GM04503 (cell line): ENCODE measurements around the gene IGSF10.

Experiments
- DNase-seq: peaks from one replicate; pipeline ENCODE4 v3.0.0-alpha.2; 2012; ENCODE audit warnings: low read depth

The IGSF10 gene

DNA sequence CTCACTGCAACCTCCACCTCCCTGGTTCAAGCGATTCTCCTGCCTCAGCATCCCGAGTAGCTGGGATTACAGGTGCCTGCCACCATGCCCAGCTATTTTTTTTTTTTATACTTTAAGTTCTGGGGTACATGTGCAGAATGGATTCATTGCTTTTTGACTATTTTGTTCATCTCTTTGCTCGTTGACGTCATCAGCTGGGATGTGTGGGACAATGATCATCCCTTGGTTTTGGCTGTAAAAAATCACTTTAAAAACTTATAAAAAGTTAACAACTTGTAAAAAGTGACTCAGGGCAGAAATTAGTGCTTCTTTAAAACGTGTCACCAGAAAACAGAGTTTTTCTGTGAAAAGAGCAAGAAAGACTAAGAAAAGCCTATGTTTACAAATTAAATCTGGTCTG lies 37.8 kb downstream of the IGSF10 start:
- no peak for DNase-seq

DNA sequence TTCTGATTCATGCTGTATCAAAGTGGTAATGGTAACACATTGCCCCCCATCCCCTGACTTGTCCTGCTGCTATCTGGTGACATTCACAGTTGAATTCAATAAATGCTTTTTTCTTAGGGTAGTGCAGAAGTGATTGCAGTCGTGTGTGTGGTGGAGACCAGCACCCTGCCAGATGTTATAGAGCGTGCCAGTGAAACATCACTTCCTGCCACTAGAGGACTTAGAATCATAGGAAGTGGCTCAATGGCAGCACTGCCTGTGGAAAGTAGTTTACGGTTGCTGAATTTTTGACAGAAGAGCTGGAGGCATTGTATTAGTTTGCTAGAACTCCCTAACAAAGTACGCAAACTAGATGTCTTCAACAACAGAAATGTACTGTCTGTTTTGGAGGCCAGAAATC lies 38.9 kb downstream of the IGSF10 start:
- DNase-seq: no peak

DNA sequence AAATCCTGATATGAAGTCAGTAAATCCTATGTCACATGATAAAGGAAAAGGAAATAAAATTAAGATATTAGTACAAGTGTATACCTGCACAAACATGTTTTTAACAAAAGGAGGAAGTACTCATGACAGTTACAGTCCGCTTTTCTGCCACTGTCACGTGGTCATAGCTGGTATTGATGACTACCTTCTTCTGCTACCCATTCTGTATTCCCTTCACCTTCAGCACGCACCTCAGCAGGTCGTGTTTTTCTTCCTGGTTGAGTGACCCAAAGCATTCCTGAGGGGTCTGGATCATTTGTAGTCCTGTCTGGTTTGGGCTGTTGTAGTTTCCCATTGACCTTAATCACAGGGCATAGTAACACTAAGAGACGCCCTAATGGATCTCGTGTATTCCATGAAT lies 41.1 kb downstream of the IGSF10 start:
- DNase-seq: no peak

DNA sequence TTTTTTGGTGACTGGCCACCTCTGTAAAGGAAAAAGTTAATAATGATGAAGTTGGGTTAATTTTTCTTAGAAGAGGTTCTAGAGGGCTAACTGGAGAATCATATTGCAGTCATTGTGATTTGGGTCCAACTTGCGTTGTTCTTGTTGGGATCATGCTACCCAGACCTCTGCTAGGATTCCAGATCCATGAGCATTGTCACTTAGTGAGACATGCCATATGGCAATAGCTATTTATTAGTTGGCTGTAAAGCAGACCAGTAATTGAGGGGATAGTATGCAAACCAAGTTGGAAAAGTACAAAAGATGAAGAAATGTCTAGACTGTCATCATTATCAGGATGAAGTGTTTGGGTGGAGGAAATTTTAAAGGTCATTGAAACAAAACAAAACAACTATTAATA lies 45.6 kb downstream of the IGSF10 start:
- DNase-seq: no peak

DNA sequence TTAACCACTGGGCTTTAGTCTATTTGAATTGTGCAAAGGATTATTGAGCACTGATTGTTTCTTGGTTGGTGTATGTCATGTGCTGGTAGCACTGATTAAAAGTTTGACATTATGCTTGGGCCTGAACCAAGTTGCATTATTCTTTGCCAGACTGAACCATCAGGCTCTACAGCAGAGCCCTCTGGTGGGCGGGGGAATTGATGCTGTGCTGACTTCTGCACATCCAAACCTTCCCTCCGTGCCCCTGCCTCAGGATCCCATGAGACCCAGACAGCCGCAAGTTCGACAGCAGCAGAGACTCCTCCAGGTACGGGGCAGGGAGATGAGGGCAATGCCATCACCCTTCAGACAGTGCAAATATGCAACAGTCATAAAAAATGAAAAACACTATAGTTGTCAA lies 47.9 kb downstream of the IGSF10 start:
- no peak for DNase-seq
